Pulmonary artery endothelial cell (primary cell): ENCODE measurements around the gene ANKZF1. TPM values are rescaled to one million over a fixed set of nuclear protein-coding genes. Genes with fewer than 3 reads are reported as not detected.
"Not testable (repeated sequence)": the region's sequence is repeated elsewhere in the genome, so short reads cannot be mapped to it uniquely, and the experiment has no call there.

Experiments used
- DNase-seq: peaks from one replicate; pipeline ENCODE4 v3.0.0-alpha.2; 2011; ENCODE audit warnings: low read depth, low spot score
- total RNA-seq: library from RNA; depleted of rRNA; stranded (reverse); fragments of >200 nt; gene quantifications from 2 replicates; pipeline ENCODE4 v1.2.3, GENCODE V29; 2014

The ANKZF1 gene
- total RNA-seq: 18.5 and 22.1 TPM in 2 replicates

GRCh38 chr2:219229305-219230058 is at the start of gene ANKZF1, which contains the start of gene ATG9A:
Gene ANKZF1, plus strand, starts transcription at chr2:219229806. Its CDS starts 452 bp downstream, at chr2:219230258.
Gene ATG9A, minus strand, starts transcription at chr2:219229636. Its CDS starts 1,612 bp downstream, at chr2:219228024.
- peak; percentile 96 for DNase-seq

DNA sequence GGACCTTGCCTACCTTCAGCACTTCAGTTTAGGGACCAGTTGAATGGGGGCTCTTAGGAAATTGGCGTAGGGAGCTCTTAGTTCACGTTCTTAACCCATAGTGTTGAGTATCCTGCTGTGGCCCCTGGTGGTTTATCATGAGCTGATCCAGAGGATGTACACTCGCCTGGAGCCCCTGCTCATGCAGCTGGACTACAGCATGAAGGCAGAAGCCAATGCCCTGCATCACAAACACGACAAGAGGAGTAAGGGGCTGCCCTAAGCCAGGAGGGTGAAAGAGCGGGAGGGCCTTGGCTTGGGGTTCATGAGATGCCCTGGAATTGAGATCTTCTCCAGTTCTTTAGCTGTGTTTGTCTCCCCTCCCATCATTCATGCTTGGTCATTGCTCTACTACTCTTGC is 48.6 kb upstream of the ANKZF1 start:
- DNase-seq: no peak

DNA sequence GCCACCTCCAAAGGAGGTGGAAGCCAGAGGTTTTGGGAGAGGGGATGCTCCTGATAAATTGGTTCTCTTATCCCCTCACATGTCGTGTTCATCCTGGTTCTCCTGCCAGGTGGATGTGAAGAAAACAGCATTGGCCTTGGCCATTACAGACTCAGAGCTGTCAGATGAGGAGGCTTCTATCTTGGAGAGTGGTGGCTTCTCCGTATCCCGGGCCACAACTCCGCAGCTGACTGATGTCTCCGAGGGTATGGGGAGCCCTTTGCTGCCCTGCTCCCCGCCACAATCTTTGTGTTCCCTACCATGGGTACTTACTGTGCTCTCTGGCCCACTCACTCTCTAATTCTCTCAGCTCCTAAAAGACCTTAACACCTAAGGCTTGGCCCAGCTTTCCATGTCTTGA is 48.1 kb upstream of the ANKZF1 start:
- DNase-seq: no peak

DNA sequence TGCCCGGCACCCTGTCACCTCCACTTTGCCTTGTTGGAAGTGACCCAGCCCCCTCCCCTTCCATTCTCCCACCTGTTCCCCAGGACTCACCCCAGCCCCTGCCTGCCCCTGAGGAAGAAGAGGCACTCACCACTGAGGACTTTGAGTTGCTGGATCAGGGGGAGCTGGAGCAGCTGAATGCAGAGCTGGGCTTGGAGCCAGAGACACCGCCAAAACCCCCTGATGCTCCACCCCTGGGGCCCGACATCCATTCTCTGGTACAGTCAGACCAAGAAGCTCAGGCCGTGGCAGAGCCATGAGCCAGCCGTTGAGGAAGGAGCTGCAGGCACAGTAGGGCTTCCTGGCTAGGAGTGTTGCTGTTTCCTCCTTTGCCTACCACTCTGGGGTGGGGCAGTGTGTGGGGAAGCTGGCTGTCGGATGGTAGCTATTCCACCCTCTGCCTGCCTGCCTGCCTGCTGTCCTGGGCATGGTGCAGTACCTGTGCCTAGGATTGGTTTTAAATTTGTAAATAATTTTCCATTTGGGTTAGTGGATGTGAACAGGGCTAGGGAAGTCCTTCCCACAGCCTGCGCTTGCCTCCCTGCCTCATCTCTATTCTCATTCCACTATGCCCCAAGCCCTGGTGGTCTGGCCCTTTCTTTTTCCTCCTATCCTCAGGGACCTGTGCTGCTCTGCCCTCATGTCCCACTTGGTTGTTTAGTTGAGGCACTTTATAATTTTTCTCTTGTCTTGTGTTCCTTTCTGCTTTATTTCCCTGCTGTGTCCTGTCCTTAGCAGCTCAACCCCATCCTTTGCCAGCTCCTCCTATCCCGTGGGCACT is 47.1 kb upstream of the ANKZF1 start:
- DNase-seq: no peak

DNA sequence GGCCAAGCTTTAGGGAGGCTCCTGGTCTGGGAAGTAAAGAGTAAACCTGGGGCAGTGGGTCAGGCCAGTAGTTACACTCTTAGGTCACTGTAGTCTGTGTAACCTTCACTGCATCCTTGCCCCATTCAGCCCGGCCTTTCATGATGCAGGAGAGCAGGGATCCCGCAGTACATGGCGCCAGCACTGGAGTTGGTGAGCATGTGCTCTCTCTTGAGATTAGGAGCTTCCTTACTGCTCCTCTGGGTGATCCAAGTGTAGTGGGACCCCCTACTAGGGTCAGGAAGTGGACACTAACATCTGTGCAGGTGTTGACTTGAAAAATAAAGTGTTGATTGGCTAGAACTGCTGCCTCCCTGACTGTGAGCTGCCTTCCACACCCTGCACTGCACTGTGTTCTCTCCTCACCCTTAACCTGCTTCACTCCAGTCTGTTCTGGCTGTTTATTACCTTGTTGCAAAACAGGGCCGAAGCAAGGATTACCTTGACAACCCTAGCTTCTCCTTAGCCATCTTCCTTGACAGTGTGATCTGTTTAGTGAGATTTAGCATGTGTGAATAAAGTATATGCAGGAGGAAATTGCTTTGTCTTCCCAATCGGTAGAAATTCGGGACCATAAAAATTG is 46.3 kb upstream of the ANKZF1 start:
- DNase-seq: no peak

GRCh38 chr2:219184121-219184520 is 45.5 kb upstream of the ANKZF1 start:
- no peak for DNase-seq

DNA sequence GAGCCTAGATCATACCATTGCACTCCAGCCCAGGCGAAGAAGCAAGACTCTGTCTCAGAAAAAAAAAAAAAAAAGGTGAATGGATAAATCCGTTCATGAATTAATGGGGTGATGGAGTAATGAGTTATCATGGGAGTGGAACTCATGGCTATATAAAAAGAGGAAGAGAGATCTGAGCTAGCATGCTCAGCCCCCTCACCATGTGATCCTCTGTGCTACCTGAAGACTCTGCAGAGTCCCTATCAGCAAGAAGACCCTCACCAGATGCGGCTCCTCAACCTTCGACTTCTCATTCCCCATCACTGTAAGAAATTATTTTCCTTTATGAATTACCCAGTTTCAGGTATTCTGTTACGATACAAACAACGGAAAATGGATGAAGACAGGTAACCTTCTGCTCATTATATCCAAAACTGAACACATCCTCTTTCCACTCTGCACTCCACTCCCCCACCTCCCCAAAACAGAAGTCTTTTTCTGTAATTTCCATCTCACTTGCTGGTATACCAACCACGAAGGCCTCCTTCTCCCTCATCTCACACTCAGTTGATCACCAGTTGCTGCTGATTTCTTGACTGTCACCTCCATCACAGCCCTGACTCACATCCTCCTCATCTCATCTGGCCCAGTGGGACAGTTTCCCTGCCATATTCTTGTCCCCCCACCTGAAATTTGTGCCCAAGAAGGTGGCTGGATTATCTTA is 42.7 kb upstream of the ANKZF1 start:
- DNase-seq: no peak

DNA sequence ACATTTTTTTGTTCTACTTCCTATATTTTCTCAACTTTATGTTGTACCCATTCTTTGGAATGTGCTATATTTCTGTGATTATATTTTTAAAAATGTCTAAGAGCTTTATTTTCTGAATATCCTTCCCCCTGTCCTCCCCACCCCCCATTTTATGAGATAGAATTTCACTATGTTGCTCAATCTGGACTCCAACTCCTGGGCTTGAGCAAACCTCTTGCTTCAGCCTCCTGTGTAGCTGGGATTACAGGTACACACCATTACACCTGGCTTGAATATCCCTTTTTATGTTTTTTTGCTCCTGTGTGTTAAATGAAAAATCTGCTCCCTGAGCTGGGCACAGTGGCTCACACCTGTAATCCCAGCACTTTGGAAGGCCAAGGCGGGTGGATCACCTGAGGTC is 32.2 kb upstream of the ANKZF1 start:
- no peak for DNase-seq

- DNase-seq: no peak
Measured at GRCh38 chr2:219198974-219199373, 30.6 kb upstream of the ANKZF1 start.

- DNase-seq: no peak
Measured at GRCh38 chr2:219199470-219200211, 30.0 kb upstream of the ANKZF1 start.

- not testable (repeated sequence) for DNase-seq
Measured at GRCh38 chr2:219200502-219201326, 28.9 kb upstream of the ANKZF1 start.

GRCh38 chr2:219201331-219201730 is 28.3 kb upstream of the ANKZF1 start:
- not testable (repeated sequence) for DNase-seq

- DNase-seq: no peak
Measured at GRCh38 chr2:219204425-219205164, 25.0 kb upstream of the ANKZF1 start.

DNA sequence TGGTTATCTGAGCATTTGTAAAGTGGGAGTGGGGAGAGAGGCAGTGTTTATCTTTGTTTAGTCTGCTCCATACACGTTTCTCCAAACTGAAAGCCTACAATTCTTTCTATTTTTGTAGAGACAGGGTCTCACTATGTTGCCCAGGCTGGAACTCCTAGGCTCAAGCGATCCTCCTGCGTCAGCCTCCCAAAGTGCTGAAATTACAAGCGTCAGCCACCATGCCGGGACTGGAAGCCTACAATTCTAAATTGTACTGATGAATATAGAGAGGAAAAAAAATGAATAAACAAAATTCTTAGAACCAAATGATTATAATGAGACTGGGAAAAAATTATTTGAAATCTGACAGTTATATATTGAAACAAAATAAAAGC is 24.5 kb upstream of the ANKZF1 start:
- no peak for DNase-seq

GRCh38 chr2:219205981-219206327 is 23.7 kb upstream of the ANKZF1 start:
- DNase-seq: no peak

- peak; percentile 69 for DNase-seq
Measured at GRCh38 chr2:219206328-219207133, 23.1 kb upstream of the ANKZF1 start, which contains the start of gene ZFAND2B. Gene ZFAND2B, plus strand, starts transcription at chr2:219206782. Its CDS starts 206 bp downstream, at chr2:219206988.

GRCh38 chr2:219207134-219207883 is 22.3 kb upstream of the ANKZF1 start:
- DNase-seq: no peak
